ENCODE measurements around the gene PIGH. TPM values are rescaled to one million over a fixed set of nuclear protein-coding genes. Genes with fewer than 3 reads are reported as not detected.

PIGH gene
- total and polyA plus RNA-seq, 2 of the 13 experiments (the other 11 are each of a cell fraction or from before 2014, with no cell fraction given) = 30.0 to 43.5 TPM

GRCh38 chr14:67570453-67570852 lies 29.6 kb downstream of the PIGH start:
- intact Hi-C loops (cut with micrococcal nuclease; ENCODE audit: unreplicated experiment) = loop anchor here (5.0 kb wide), 1 partner anchor 1213 kb away; no protein-coding TSS in a partner anchor
- CTCF ChIA-PET (ENCODE audit: low intra/inter-chr PET ratio, low total read pairs) = interaction anchor here (0.6 to 2.7 kb wide), 3 partner anchors 44 to 143 kb away, joined by 3 to 25 read pairs (median 22); no protein-coding TSS in a partner anchor
- in situ Hi-C loops (cut with HindIII; ENCODE audit: extremely low pct_ligation_motif_present, low pct_unique_long_range_greater_than_20kb) = no loop called here
- H3K9me3 ChIP-seq (ENCODE audit: low read length) = no peaks in the 10 kb centered on the region
- no peak overlapping the region for H2AFZ ChIP-seq (ENCODE audit: low read length)
- no peaks in the 10 kb centered on the region for H4K20me1 ChIP-seq (ENCODE audit: insufficient read depth, low read length)
- ATAC-seq (no peak), FAIRE-seq (no peak), DNase-seq (ENCODE audit: low spot score) (no peak)
- H3K4me2 ChIP-seq (ENCODE audit: low read depth, low read length) = no peak overlapping the region
- no peaks in the 10 kb centered on the region for H3K79me2 ChIP-seq (ENCODE audit: insufficient read depth, low read length)
- BruUV-seq (replicated peaks) = no TSS peak
- peaks cover 14% of the 10 kb centered on the region for H3K4me1 ChIP-seq (ENCODE audit: insufficient read depth, low read length)
- POLR2A ChIA-PET = no interaction called here
- H3K36me3 ChIP-seq (replicated peaks in 1 of 2; ENCODE audit: control insufficient read depth in 1 of 2, insufficient read depth in 2 of 2, low read length in 2 of 2) = no peaks in the 10 kb centered on the region
- H3K27me3 ChIP-seq (ENCODE audit: control insufficient read depth in 1 of 2, insufficient read depth in 2 of 2, low read length in 2 of 2) = no peaks in the 10 kb centered on the region
- H3K9ac ChIP-seq (ENCODE audit: insufficient read depth, low read depth, low read length) = no peak overlapping the region
- H3K27ac ChIP-seq (ENCODE audit: extremely low read length, insufficient read depth, low read length) = no peak overlapping the region
- 96% methylated on average over 7 of the region's 7 CpGs for WGBS (ENCODE audit: low lambda C conversion rate)
- TF ChIP-seq NAIF1 (CRISPR knock-in tag; IDR thresholded peaks at IDR 0.05; ENCODE audit: borderline replicate concordance) = no peak
- no peak for TF ChIP-seq PCBP2 (optimal IDR thresholded peaks at IDR 0.05; ENCODE audit: low read depth, low read length, poor library complexity, severe bottlenecking)
- TF ChIP-seq TOPORS (CRISPR knock-in tag; IDR thresholded peaks at IDR 0.05) = no peak
- TF ChIP-seq ARHGAP35 (CRISPR knock-in tag; IDR thresholded peaks at IDR 0.05; ENCODE audit: borderline replicate concordance) = no peak
- TF ChIP-seq SIN3A (IDR thresholded peaks at IDR 0.05; ENCODE audit: borderline replicate concordance, low read depth, low read length) = no peak
- TF ChIP-seq ARNT2 (CRISPR knock-in tag; IDR thresholded peaks at IDR 0.05; ENCODE audit: low read depth) = no peak
- TF ChIP-seq ZNF713 (CRISPR knock-in tag; IDR thresholded peaks at IDR 0.05) = no peak
- TF ChIP-seq SOX6 (IDR thresholded peaks at IDR 0.05) = no peak
- no peak for TF ChIP-seq SOX6 (CRISPR knock-in tag; IDR thresholded peaks at IDR 0.05)
- no peak for TF ChIP-seq E2F5 (CRISPR knock-in tag; conservative IDR thresholded peaks at IDR 0.05)
- no peak for TF ChIP-seq EED (CRISPR knock-in tag; IDR thresholded peaks at IDR 0.05)
- no peak for TF ChIP-seq ZNF629 (CRISPR knock-in tag; conservative IDR thresholded peaks at IDR 0.05)
- no peak for TF ChIP-seq ZNF678 (CRISPR knock-in tag; IDR thresholded peaks at IDR 0.05)
- TF ChIP-seq MAFK (conservative IDR thresholded peaks at IDR 0.05 in 1 of 2, IDR thresholded peaks at IDR 0.05 in 1 of 2; ENCODE audit: low read length in 2 of 2) = no peak
- no peak for TF ChIP-seq ZNF33A (CRISPR knock-in tag; IDR thresholded peaks at IDR 0.05; ENCODE audit: borderline replicate concordance)
- TF ChIP-seq KDM6A (CRISPR knock-in tag; IDR thresholded peaks at IDR 0.05; ENCODE audit: low read depth) = no peak
- TF ChIP-seq GFI1 (CRISPR knock-in tag; IDR thresholded peaks at IDR 0.05; ENCODE audit: borderline replicate concordance) = no peak
- no peak overlapping the region for H3K4me3 ChIP-seq (replicated peaks in 1 of 3; ENCODE audit: insufficient read depth in 1 of 3, low read depth in 2 of 3, low read length in 3 of 3)

Data from HepG2 (cell line).